DOHH2 (cell line): ENCODE measurements around the gene IL34.

Source experiments
- H3F3A ChIP-seq: fragments of 200-600 bp; sonication (generic), shearing (Covaris generic); 2 replicates; pipeline ENCODE4 v1.6.0; 2016; ENCODE audit warnings: antibody characterized with exemption, mild to moderate bottlenecking; ENCODE audit not compliant: control insufficient read depth, insufficient read depth
- H3K27ac ChIP-seq: fragments of 200-600 bp; sonication (generic); 2 replicates; pipeline ENCODE4 v1.5.1; 2014; ENCODE audit warnings: low read depth, mild to moderate bottlenecking, low read length, moderate library complexity
- H3K27me3 ChIP-seq: fragments of 200-600 bp; sonication (generic); 2 replicates; pipeline ENCODE4 v1.6.1; 2014; ENCODE audit warnings: mild to moderate bottlenecking, low read length, mixed read lengths; ENCODE audit not compliant: control insufficient read depth
- H3K36me3 ChIP-seq: fragments of 200-600 bp; sonication (generic); 2 replicates; pipeline ENCODE4 v1.6.1; 2014; ENCODE audit warnings: mild to moderate bottlenecking, low read length, moderate library complexity, mixed read lengths; ENCODE audit not compliant: control insufficient read depth
- H3K4me1 ChIP-seq: fragments of 200-600 bp; sonication (generic); 2 replicates; pipeline ENCODE4 v1.6.1; 2014; ENCODE audit warnings: mild to moderate bottlenecking, low read length, mixed read lengths; ENCODE audit not compliant: control insufficient read depth
- H3K4me2 ChIP-seq: fragments of 200-600 bp; sonication (generic); 2 replicates; pipeline ENCODE4 v1.6.0; 2014; ENCODE audit warnings: mild to moderate bottlenecking, low read length, moderate library complexity
- H3K4me3 ChIP-seq: fragments of 200-600 bp; sonication (generic); 2 replicates; pipeline ENCODE4 v1.5.1; 2014; ENCODE audit warnings: mild to moderate bottlenecking, low read length, mixed read lengths
- H3K79me2 ChIP-seq: fragments of 200-600 bp; sonication (generic); 2 replicates; pipeline ENCODE4 v1.6.1; 2014; ENCODE audit warnings: mild to moderate bottlenecking, low read length, mixed read lengths; ENCODE audit not compliant: control insufficient read depth
- H3K9me2 ChIP-seq: fragments of 200-600 bp; sonication (generic); replicated peaks from 2 replicates; pipeline ENCODE4 v1.6.1; 2014; ENCODE audit warnings: mild to moderate bottlenecking, low read length, mixed read lengths; ENCODE audit not compliant: control insufficient read depth
- H3K9me3 ChIP-seq: fragments of 200-600 bp; sonication (generic); 2 replicates; pipeline ENCODE4 v1.6.1; 2014; ENCODE audit warnings: antibody characterized with exemption, low read length, mixed read lengths; ENCODE audit not compliant: control insufficient read depth, insufficient read depth
- H4K20me1 ChIP-seq: fragments of 200-600 bp; sonication (generic); 2 replicates; pipeline ENCODE4 v1.6.0; 2014; ENCODE audit warnings: low read depth, mild to moderate bottlenecking, antibody characterized with exemption, low read length, moderate library complexity; ENCODE audit not compliant: control insufficient read depth, insufficient read depth
- EZH2phosphoT487 ChIP-seq: fragments of 200-600 bp; sonication (generic); IDR thresholded peaks from 2 replicates; pipeline ENCODE4 v1.6.1; 2017; ENCODE audit warnings: borderline replicate concordance, mild to moderate bottlenecking, antibody characterized with exemption, low read length, moderate library complexity, mixed read lengths
- TF ChIP-seq, protein P1 (sequence below): fragments of 200-600 bp; sonication (generic); IDR thresholded peaks from one replicate; pipeline ENCODE4 v1.5.1; 2014; ENCODE audit warnings: antibody characterized with exemption, mild to moderate bottlenecking, low read depth, low read length; ENCODE audit not compliant: poor library complexity, severe bottlenecking

Gene IL34

DNA sequence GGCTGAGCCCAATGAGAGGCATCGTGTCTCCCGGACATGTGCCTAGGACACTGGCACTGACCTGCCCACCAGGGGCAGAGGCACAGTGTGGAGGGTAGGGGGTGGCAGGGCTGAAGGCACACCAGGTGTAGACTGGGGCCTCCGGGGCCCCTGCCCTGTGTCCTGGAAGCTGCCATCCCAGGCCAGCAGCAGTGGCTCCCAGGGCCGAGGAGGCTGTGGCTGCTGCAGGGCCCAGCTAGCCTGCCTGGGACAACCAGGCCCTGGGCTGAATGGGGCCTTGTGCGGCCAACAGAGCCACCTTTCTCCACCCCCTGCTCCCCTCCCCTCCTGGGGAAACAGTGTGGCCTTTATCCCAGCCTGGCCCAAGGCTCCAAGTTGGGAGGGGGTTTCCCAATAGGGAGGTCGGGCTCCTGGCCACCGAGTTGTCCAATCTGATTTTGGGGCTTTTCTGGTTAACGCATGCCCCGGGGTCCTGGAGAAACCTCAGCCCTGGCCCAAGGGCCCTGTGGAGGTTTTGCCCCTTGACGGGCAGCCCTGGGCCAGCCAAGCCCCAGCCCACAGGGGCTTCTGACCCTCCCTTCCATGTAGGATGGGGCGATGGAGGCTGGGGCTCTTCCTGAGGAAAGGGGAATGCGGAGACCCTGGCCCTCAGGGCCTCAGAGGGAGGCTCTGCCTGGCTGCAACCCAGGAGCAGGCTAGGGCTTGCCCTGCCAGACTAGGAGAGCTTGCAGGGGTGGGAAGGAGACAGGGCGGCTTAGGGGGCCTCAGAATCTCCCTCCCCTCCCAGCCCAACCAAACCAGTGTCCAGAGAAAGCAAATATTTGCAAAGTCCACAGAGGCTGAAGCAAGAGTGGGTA, 35.3 kb downstream of the IL34 start:
- H3F3A ChIP-seq = no peaks in the 10 kb centered on the region
- no peaks in the 10 kb centered on the region for H3K9me2 ChIP-seq
- H3K4me1 ChIP-seq = no peaks in the 10 kb centered on the region
- no peaks in the 10 kb centered on the region for H3K79me2 ChIP-seq
- no peaks in the 10 kb centered on the region for H4K20me1 ChIP-seq
- no peaks in the 10 kb centered on the region for H3K27me3 ChIP-seq
- TF ChIP-seq, protein P1, sequence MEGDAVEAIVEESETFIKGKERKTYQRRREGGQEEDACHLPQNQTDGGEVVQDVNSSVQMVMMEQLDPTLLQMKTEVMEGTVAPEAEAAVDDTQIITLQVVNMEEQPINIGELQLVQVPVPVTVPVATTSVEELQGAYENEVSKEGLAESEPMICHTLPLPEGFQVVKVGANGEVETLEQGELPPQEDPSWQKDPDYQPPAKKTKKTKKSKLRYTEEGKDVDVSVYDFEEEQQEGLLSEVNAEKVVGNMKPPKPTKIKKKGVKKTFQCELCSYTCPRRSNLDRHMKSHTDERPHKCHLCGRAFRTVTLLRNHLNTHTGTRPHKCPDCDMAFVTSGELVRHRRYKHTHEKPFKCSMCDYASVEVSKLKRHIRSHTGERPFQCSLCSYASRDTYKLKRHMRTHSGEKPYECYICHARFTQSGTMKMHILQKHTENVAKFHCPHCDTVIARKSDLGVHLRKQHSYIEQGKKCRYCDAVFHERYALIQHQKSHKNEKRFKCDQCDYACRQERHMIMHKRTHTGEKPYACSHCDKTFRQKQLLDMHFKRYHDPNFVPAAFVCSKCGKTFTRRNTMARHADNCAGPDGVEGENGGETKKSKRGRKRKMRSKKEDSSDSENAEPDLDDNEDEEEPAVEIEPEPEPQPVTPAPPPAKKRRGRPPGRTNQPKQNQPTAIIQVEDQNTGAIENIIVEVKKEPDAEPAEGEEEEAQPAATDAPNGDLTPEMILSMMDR = no peak
- TF ChIP-seq EZH2phosphoT487 = no peak
- no peaks in the 10 kb centered on the region for H3K9me3 ChIP-seq
- no peak overlapping the region for H3K4me3 ChIP-seq
- H3K36me3 ChIP-seq = no peaks in the 10 kb centered on the region
- H3K27ac ChIP-seq = no peak overlapping the region
- no peak overlapping the region for H3K4me2 ChIP-seq

DNA sequence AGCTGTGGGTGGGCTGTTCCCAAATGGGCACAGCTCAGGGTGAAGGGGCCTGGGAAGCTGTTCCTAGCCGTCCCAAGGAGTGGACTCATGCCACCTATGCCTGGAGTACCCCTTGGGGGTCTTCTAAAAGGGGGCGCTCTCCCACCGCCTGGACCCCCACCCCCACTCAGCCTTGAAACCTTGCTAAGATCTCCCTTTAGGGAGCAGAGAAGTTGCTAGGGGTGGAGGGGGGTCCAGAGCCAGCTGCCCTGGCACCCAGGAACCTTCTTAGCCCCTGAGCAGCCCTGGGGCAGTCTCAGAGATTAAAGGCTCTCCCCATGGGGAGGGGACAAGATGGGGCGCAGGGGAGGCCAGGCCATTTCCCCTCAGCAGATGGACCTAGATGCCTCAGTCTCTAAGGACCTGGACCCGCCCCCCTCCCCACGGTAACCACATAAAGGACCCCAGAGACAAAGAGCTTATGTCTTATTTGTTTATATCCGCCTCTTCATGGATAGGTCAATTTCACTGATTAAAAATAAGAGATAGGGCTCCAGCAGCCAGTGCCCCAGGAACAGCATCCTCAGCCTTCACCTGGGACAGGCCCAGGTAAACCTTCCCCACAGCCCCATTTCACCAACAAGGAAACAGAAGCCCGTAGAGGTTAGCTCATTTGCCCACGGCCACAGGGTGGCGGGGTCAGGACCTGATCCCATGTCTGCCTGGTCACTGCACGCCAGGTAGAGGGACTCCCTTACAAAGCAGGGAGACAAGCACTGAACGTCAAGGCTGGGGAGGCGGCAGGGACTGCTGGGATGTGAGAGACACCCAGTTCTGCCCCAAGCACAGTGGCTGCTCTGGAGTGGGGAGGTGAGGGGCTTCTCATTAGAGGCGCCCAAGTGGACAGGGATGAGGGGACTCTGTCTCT, 36.1 kb downstream of the IL34 start:
- Histone ChIP-seq H3K27me3 (no peaks in the 10 kb centered on the region), H3K4me1 (no peaks in the 10 kb centered on the region), H4K20me1 (no peaks in the 10 kb centered on the region), H3K9me2 (no peaks in the 10 kb centered on the region), H3K36me3 (no peaks in the 10 kb centered on the region), H3K4me2 (no peak overlapping the region), H3K79me2 (no peaks in the 10 kb centered on the region), H3K27ac (no peak overlapping the region), H3K4me3 (no peak overlapping the region), H3F3A (no peaks in the 10 kb centered on the region), H3K9me3 (no peaks in the 10 kb centered on the region)
- TF ChIP-seq EZH2phosphoT487 = no peak
- TF ChIP-seq, protein P1 = no peak

DNA sequence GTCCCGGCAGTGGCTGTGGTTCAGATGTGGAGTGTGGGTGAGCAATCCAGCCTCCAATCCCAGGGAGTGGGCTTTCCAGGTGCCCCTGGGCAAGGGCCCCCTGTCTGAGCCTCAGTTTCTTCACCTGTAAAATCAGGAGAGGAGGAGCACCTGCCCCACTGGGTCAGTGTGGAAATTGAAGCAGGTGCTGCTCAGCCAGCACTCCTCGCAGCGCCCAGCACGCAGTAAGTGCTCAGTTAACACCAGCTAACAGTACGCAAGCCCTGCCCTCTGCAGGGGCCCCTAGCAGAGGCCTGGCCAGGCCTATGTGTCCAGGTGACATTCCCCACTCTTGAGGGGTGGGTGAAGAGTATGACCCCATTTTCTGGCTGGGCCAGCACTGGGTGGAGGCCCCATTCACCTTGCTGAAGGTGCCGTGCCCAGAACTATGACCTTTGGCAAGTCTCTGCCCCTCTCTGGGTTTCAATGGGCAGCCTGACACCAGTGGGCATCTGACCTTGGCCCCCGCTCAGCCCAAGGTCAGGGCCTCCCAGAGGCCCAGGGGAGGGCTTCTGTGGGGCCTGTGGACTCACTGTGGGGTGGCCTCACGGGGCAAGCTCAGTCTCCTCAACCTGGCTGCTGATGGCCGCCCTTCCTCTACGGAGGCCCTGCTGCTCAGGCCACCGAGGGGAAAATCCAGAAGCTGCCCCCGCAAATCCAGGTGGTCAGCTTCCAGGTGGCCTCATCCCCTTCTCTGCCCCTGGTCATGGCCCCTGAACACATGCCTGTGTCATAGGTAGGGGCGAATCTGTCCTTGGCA, 37.0 kb downstream of the IL34 start:
- no peak overlapping the region for H3K27ac ChIP-seq
- H3K9me3 ChIP-seq = no peaks in the 10 kb centered on the region
- H3K79me2 ChIP-seq = no peaks in the 10 kb centered on the region
- H3K9me2 ChIP-seq = no peaks in the 10 kb centered on the region
- H3K4me1 ChIP-seq = no peaks in the 10 kb centered on the region
- no peaks in the 10 kb centered on the region for H3K36me3 ChIP-seq
- no peak overlapping the region for H3K4me2 ChIP-seq
- TF ChIP-seq EZH2phosphoT487 = no peak
- TF ChIP-seq, protein P1 = no peak
- H3K4me3 ChIP-seq = no peak overlapping the region
- H3F3A ChIP-seq = no peaks in the 10 kb centered on the region
- no peaks in the 10 kb centered on the region for H4K20me1 ChIP-seq
- no peaks in the 10 kb centered on the region for H3K27me3 ChIP-seq
